DOHH2 (cell line): Measurements from ENCODE around the gene HOXB3.

Experiments used
- H3F3A ChIP-seq: fragments of 200-600 bp; sonication (generic), shearing (Covaris generic); 2 replicates; pipeline ENCODE4 v1.6.0; 2016; ENCODE audit warnings: antibody characterized with exemption, mild to moderate bottlenecking; ENCODE audit not compliant: control insufficient read depth, insufficient read depth
- H3K27ac ChIP-seq: fragments of 200-600 bp; sonication (generic); 2 replicates; pipeline ENCODE4 v1.5.1; 2014; ENCODE audit warnings: low read depth, mild to moderate bottlenecking, low read length, moderate library complexity
- H3K27me3 ChIP-seq: fragments of 200-600 bp; sonication (generic); 2 replicates; pipeline ENCODE4 v1.6.1; 2014; ENCODE audit warnings: mild to moderate bottlenecking, low read length, mixed read lengths; ENCODE audit not compliant: control insufficient read depth
- H3K36me3 ChIP-seq: fragments of 200-600 bp; sonication (generic); 2 replicates; pipeline ENCODE4 v1.6.1; 2014; ENCODE audit warnings: mild to moderate bottlenecking, low read length, moderate library complexity, mixed read lengths; ENCODE audit not compliant: control insufficient read depth
- H3K4me1 ChIP-seq: fragments of 200-600 bp; sonication (generic); 2 replicates; pipeline ENCODE4 v1.6.1; 2014; ENCODE audit warnings: mild to moderate bottlenecking, low read length, mixed read lengths; ENCODE audit not compliant: control insufficient read depth
- H3K4me2 ChIP-seq: fragments of 200-600 bp; sonication (generic); 2 replicates; pipeline ENCODE4 v1.6.0; 2014; ENCODE audit warnings: mild to moderate bottlenecking, low read length, moderate library complexity
- H3K4me3 ChIP-seq: fragments of 200-600 bp; sonication (generic); 2 replicates; pipeline ENCODE4 v1.5.1; 2014; ENCODE audit warnings: mild to moderate bottlenecking, low read length, mixed read lengths
- H3K79me2 ChIP-seq: fragments of 200-600 bp; sonication (generic); 2 replicates; pipeline ENCODE4 v1.6.1; 2014; ENCODE audit warnings: mild to moderate bottlenecking, low read length, mixed read lengths; ENCODE audit not compliant: control insufficient read depth
- H3K9me2 ChIP-seq: fragments of 200-600 bp; sonication (generic); replicated peaks from 2 replicates; pipeline ENCODE4 v1.6.1; 2014; ENCODE audit warnings: mild to moderate bottlenecking, low read length, mixed read lengths; ENCODE audit not compliant: control insufficient read depth
- H3K9me3 ChIP-seq: fragments of 200-600 bp; sonication (generic); 2 replicates; pipeline ENCODE4 v1.6.1; 2014; ENCODE audit warnings: antibody characterized with exemption, low read length, mixed read lengths; ENCODE audit not compliant: control insufficient read depth, insufficient read depth
- H4K20me1 ChIP-seq: fragments of 200-600 bp; sonication (generic); 2 replicates; pipeline ENCODE4 v1.6.0; 2014; ENCODE audit warnings: low read depth, mild to moderate bottlenecking, antibody characterized with exemption, low read length, moderate library complexity; ENCODE audit not compliant: control insufficient read depth, insufficient read depth
- CTCF ChIP-seq: fragments of 200-600 bp; sonication (generic); IDR thresholded peaks from one replicate; pipeline ENCODE4 v1.5.1; 2014; ENCODE audit warnings: antibody characterized with exemption, mild to moderate bottlenecking, low read depth, low read length; ENCODE audit not compliant: poor library complexity, severe bottlenecking
- EZH2phosphoT487 ChIP-seq: fragments of 200-600 bp; sonication (generic); IDR thresholded peaks from 2 replicates; pipeline ENCODE4 v1.6.1; 2017; ENCODE audit warnings: borderline replicate concordance, mild to moderate bottlenecking, antibody characterized with exemption, low read length, moderate library complexity, mixed read lengths

The HOXB3 gene

GRCh38 chr17:48556576-48557401 lies 33.3 kb downstream of the HOXB3 start:
- TF ChIP-seq CTCF: no peak
- no peak for TF ChIP-seq EZH2phosphoT487
- no peak overlapping the region for H3K27ac ChIP-seq

GRCh38 chr17:48556229-48556575 lies 33.8 kb downstream of the HOXB3 start:
- no peaks in the 10 kb centered on the region for H3K79me2 ChIP-seq
- no peak overlapping the region for H3K4me2 ChIP-seq
- no peaks in the 10 kb centered on the region for H3K4me1 ChIP-seq
- H3K9me2 ChIP-seq: no peaks in the 10 kb centered on the region
- no peaks in the 10 kb centered on the region for H3K36me3 ChIP-seq
- no peaks in the 10 kb centered on the region for H3F3A ChIP-seq
- H3K27me3 ChIP-seq: peaks cover 3% of the 10 kb centered on the region; the same call in 1 of the 2 replicates
- TF ChIP-seq EZH2phosphoT487: no peak
- no peak for TF ChIP-seq CTCF
- no peaks in the 10 kb centered on the region for H3K9me3 ChIP-seq
- H4K20me1 ChIP-seq: no peaks in the 10 kb centered on the region
- no peak overlapping the region for H3K27ac ChIP-seq
- H3K4me3 ChIP-seq: no peak overlapping the region

More at GRCh38 chr17:48556576-48557401, 33.3 kb downstream of the HOXB3 start:
- Histone ChIP-seq H3K4me1 (no peaks in the 10 kb centered on the region), H3K4me3 (no peak overlapping the region), H3K9me3 (no peaks in the 10 kb centered on the region), H3K9me2 (no peaks in the 10 kb centered on the region), H4K20me1 (no peaks in the 10 kb centered on the region), H3F3A (no peaks in the 10 kb centered on the region), H3K27me3 (peaks cover 3% of the 10 kb centered on the region; the same call in 1 of the 2 replicates), H3K4me2 (no peak overlapping the region), H3K36me3 (no peaks in the 10 kb centered on the region), H3K79me2 (no peaks in the 10 kb centered on the region)

DNA sequence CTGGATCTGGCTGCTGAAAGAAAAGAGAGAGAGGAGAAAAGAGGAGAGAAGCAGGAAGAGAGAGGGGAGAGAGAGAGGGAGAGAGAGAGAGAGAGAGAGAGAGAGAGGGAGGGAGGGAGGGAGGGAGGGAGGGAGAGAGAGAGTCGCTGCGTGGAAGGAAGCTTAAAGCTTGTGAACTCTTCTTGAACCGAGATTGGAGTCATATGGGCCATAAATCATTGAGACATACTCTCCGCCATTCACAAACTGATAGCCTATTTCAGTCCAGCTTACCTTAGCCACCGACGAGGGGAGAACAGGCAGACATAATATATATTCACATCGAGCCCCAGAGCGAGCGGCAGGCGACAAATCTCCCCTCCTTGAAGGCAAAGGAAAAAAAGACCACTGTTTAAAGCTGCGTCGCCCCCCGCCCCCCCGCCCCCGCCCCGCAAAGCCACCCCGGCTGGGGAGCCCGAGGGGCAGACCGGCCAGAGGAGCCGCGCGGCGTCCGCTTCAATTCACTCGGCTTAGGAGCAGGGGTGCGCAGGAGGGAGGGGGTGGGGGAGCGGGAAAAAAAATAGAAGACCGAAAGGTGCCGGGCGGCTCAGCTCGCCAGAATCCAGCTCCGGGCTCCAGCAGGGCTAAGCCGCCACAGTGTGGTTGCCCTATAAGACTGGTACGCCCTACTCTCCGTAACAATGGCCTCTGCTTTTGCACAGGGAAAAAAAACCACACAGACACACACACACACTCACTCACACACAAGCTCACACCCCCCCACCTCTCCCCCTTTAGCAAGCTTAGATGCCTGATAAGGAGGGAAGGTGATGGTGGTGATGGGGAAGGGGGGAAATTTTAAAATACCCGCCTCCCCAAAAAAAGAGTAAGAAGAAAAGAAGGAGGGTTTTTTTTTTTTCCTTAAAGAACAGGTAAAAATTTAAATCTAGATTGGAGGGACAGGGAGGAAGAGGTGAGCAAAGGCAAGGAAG lies 34.5 kb downstream of the HOXB3 start:
- no peak for TF ChIP-seq EZH2phosphoT487
- no peak for TF ChIP-seq CTCF
- Histone ChIP-seq H4K20me1 (no peaks in the 10 kb centered on the region), H3K4me2 (no peak overlapping the region), H3K79me2 (no peaks in the 10 kb centered on the region), H3K9me2 (no peaks in the 10 kb centered on the region), H3K27ac (no peak overlapping the region), H3F3A (no peaks in the 10 kb centered on the region), H3K4me1 (no peaks in the 10 kb centered on the region), H3K27me3 (peaks cover 3% of the 10 kb centered on the region; the same call in 1 of the 2 replicates), H3K9me3 (no peaks in the 10 kb centered on the region), H3K4me3 (no peak overlapping the region), H3K36me3 (no peaks in the 10 kb centered on the region)
